Measurements from ENCODE around the gene KCNE1. TPM values are rescaled to one million over a fixed set of nuclear protein-coding genes. Genes with fewer than 3 reads are reported as not detected.

KCNE1 gene
- total and polyA plus RNA-seq, 2 donors (not counting 1 experiment from before 2014, with no cell fraction given) = 0.33 to 0.45 TPM

GRCh38 chr21:34520764-34521508 lies 8.9 kb upstream of the KCNE1 start:
- DNase-seq (ENCODE audit: low read depth in 2 of 2) = no peak
- no peak overlapping the region for H3K27ac ChIP-seq (ENCODE audit: insufficient read depth, low read length)
- H3K4me2 ChIP-seq (ENCODE audit: extremely low read depth, insufficient read depth, low read length) = no peak overlapping the region
- peaks cover 21% of the 10 kb centered on the region for H3K36me3 ChIP-seq (ENCODE audit: control insufficient read depth, insufficient read depth, low read length)
- no peak overlapping the region for H2AFZ ChIP-seq (ENCODE audit: low read length)
- H3K4me1 ChIP-seq (ENCODE audit: control insufficient read depth, extremely low read depth, insufficient read depth, low read length) = peaks cover 5% of the 10 kb centered on the region
- TF ChIP-seq CTCF (conservative IDR thresholded peaks at IDR 0.05 in 1 of 2, IDR thresholded peaks at IDR 0.05 in 1 of 2; ENCODE audit: low read depth in 1 of 2, low read length in 2 of 2) (no peak), EZH2 (IDR thresholded peaks at IDR 0.05; ENCODE audit: low read length, missing control alignments) (no peak)
- H3K9ac ChIP-seq (ENCODE audit: insufficient read depth, low read length) = no peak overlapping the region
- no peaks in the 10 kb centered on the region for H4K20me1 ChIP-seq (ENCODE audit: control insufficient read depth, extremely low read depth, insufficient read depth, low read length)
- peaks cover 24% of the 10 kb centered on the region for H3K79me2 ChIP-seq (ENCODE audit: control insufficient read depth, insufficient read depth, low read length)
- H3K4me3 ChIP-seq (replicated peaks in 1 of 4; ENCODE audit: control extremely low read depth in 1 of 4, insufficient read depth in 1 of 4, low read depth in 3 of 4, low read length in 4 of 4) = no peak overlapping the region
- H3K27me3 ChIP-seq (ENCODE audit: control insufficient read depth, insufficient read depth, low read length) = no peaks in the 10 kb centered on the region
- no peaks in the 10 kb centered on the region for H3K9me3 ChIP-seq (ENCODE audit: control insufficient read depth, insufficient read depth, low read depth, low read length)

GRCh38 chr21:34520281-34520680 lies 8.3 kb upstream of the KCNE1 start:
- Histone ChIP-seq H3K9ac (ENCODE audit: insufficient read depth, low read length) (no peak overlapping the region), H3K4me1 (ENCODE audit: control insufficient read depth, extremely low read depth, insufficient read depth, low read length) (peaks cover 5% of the 10 kb centered on the region), H4K20me1 (ENCODE audit: control insufficient read depth, extremely low read depth, insufficient read depth, low read length) (no peaks in the 10 kb centered on the region), H3K36me3 (ENCODE audit: control insufficient read depth, insufficient read depth, low read length) (peaks cover 21% of the 10 kb centered on the region), H3K79me2 (ENCODE audit: control insufficient read depth, insufficient read depth, low read length) (peaks cover 20% of the 10 kb centered on the region), H3K27ac (ENCODE audit: insufficient read depth, low read length) (no peak overlapping the region), H3K9me3 (ENCODE audit: control insufficient read depth, insufficient read depth, low read depth, low read length) (no peaks in the 10 kb centered on the region), H2AFZ (ENCODE audit: low read length) (no peak overlapping the region), H3K27me3 (ENCODE audit: control insufficient read depth, insufficient read depth, low read length) (no peaks in the 10 kb centered on the region), H3K4me2 (ENCODE audit: extremely low read depth, insufficient read depth, low read length) (no peak overlapping the region), H3K4me3 (replicated peaks in 1 of 4; ENCODE audit: control extremely low read depth in 1 of 4, insufficient read depth in 1 of 4, low read depth in 3 of 4, low read length in 4 of 4) (no peak overlapping the region)
- no peak for DNase-seq (ENCODE audit: low read depth in 2 of 2)
- TF ChIP-seq CTCF (conservative IDR thresholded peaks at IDR 0.05 in 1 of 2, IDR thresholded peaks at IDR 0.05 in 1 of 2; ENCODE audit: low read depth in 1 of 2, low read length in 2 of 2) = no peak
- TF ChIP-seq EZH2 (IDR thresholded peaks at IDR 0.05; ENCODE audit: low read length, missing control alignments) = no peak

GRCh38 chr21:34519694-34520093 lies 7.7 kb upstream of the KCNE1 start:
- H3K27me3 ChIP-seq (ENCODE audit: control insufficient read depth, insufficient read depth, low read length) = no peaks in the 10 kb centered on the region
- no peak overlapping the region for H3K9ac ChIP-seq (ENCODE audit: insufficient read depth, low read length)
- no peak overlapping the region for H2AFZ ChIP-seq (ENCODE audit: low read length)
- no peak for DNase-seq (ENCODE audit: low read depth in 2 of 2)
- peaks cover 2% of the 10 kb centered on the region for H3K4me1 ChIP-seq (ENCODE audit: control insufficient read depth, extremely low read depth, insufficient read depth, low read length)
- no peak for TF ChIP-seq EZH2 (IDR thresholded peaks at IDR 0.05; ENCODE audit: low read length, missing control alignments)
- no peak for TF ChIP-seq CTCF (conservative IDR thresholded peaks at IDR 0.05 in 1 of 2, IDR thresholded peaks at IDR 0.05 in 1 of 2; ENCODE audit: low read depth in 1 of 2, low read length in 2 of 2)
- H3K27ac ChIP-seq (ENCODE audit: insufficient read depth, low read length) = no peak overlapping the region
- H3K4me3 ChIP-seq (replicated peaks in 1 of 4; ENCODE audit: control extremely low read depth in 1 of 4, insufficient read depth in 1 of 4, low read depth in 3 of 4, low read length in 4 of 4) = no peak overlapping the region
- H3K36me3 ChIP-seq (ENCODE audit: control insufficient read depth, insufficient read depth, low read length) = peaks cover 21% of the 10 kb centered on the region
- no peaks in the 10 kb centered on the region for H4K20me1 ChIP-seq (ENCODE audit: control insufficient read depth, extremely low read depth, insufficient read depth, low read length)
- H3K4me2 ChIP-seq (ENCODE audit: extremely low read depth, insufficient read depth, low read length) = no peak overlapping the region
- H3K9me3 ChIP-seq (ENCODE audit: control insufficient read depth, insufficient read depth, low read depth, low read length) = no peaks in the 10 kb centered on the region
- peaks cover 15% of the 10 kb centered on the region for H3K79me2 ChIP-seq (ENCODE audit: control insufficient read depth, insufficient read depth, low read length)

All from fibroblast of lung (primary cell).